Stimulated activated CD8-positive, alpha-beta memory T cell treated with anti-CD3 and anti-CD28 coated beads, Interleukin-15, amount 100 ng/mL, for 4 hours (primary cell): ENCODE data around the gene PRDM8.
"Not testable (repeated sequence)": the region's sequence is repeated elsewhere in the genome, so short reads cannot be mapped to it uniquely, and the experiment has no call there.

ENCODE experiments used
- DNase-seq, 2 donors: peaks; one replicate each; pipeline ENCODE4 v3.0.0-alpha.2; 2020; ENCODE audit warnings: low read depth in 2 of 2

Gene PRDM8

GRCh38 chr4:80228460-80228859 is 31.2 kb downstream of the PRDM8 start:
- DNase-seq, result no peak

GRCh38 chr4:80229128-80229527 is 31.8 kb downstream of the PRDM8 start:
- DNase-seq, result no peak

GRCh38 chr4:80229590-80229989 is 32.3 kb downstream of the PRDM8 start:
- DNase-seq, result no peak

- DNase-seq, result no peak
Measured at GRCh38 chr4:80231180-80231579, 33.9 kb downstream of the PRDM8 start.

DNA sequence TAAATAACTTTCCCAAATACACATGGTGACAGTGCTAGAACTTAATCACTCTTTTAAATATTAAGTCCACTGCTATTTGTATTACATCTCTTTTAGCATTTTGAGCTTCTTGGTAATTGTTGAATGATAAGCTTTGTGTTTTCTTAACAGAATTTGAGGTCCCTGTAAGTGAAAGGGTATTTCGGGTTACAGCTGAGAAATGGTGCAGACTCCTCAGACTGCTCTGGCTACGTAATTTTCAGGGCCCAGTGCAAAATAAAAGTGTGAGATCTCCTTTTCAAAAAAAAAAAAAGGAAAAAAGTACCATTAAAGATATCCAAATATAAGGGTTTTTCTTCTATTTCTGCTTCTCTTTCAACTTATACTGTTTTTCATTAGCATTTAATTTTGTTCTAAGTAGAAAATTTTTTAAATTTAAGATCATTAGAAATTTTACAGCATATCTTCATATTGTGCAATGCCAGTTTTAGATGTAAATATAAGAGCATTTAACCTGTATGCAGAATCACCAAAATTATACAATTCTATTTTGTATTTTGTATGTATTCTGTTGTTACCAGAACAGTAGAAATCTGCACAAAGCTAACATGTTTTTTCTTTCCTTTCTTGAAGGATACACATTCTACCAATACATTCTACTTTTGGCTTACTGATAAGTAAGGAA is 35.5 kb downstream of the PRDM8 start:
- no peak for DNase-seq

- DNase-seq, result no peak
Measured at GRCh38 chr4:80233390-80233789, 36.1 kb downstream of the PRDM8 start.

DNA sequence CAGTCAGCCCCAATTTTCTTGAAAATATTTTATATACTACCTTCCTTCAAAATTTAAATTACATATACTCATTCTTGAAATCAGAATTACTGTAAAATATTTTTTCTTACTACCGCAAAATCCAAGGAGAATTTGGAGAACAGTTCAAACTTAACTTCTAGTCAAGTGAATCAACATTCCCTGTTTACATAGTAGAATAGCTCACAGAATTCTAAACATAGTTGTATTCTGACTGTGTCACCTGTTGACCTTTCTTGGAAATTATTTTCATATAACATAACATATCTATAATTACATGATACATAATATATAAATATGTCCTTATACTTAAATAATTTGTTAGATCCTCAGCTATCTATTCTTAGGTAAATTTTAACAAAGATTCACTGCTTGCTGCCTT is 38.1 kb downstream of the PRDM8 start:
- no peak for DNase-seq

GRCh38 chr4:80237992-80238391 is 40.7 kb downstream of the PRDM8 start:
- DNase-seq, result no peak

DNA sequence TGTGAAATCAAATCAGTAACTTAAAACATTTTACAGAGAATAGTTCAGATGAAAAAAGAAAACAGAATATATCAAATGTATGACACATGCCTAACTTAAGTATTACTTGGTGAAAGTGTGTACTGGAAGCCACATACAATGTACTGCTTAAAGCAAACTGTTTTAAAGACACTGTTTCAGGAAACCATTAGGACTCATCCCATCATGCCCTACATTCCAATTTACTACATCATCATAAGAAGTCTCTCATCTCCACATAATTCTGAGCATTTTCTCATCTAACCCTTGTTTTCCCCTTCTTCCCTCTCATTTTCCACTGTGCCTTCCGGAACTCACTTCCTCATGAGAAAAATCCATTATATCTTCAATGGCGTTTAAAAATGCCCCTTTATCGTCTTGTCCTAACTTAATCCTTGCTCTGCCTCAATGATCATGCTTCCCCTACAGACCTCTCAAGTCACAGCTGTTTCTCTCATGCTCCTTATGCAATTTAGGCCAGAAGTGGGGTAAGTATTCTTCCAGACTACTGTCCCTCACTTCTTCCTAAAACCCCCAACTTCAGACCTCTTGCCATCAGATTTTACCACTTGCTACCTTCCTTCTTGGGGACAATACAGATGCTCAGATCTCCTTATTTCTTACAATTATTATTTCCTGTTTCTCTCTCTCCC is 42.3 kb downstream of the PRDM8 start:
- no peak for DNase-seq

DNA sequence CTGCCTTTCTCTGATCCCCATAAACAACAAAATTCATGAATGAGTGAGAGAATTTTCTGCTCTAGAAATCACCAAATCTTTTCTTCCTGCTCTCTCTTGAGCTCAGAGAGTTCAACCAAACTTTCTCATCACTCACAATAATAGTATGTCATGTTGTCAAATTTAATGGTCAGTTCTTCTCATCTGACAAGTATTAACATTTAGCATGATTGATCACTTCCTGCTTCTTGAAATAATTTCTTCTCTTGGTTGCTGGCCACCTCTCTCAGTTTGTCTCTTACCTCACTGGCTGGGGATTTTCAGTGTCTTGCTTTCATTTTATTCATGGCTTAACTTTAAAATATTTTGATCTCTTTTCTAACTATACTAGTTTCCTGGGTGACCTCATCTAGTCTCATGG is 43.7 kb downstream of the PRDM8 start:
- no peak for DNase-seq

DNA sequence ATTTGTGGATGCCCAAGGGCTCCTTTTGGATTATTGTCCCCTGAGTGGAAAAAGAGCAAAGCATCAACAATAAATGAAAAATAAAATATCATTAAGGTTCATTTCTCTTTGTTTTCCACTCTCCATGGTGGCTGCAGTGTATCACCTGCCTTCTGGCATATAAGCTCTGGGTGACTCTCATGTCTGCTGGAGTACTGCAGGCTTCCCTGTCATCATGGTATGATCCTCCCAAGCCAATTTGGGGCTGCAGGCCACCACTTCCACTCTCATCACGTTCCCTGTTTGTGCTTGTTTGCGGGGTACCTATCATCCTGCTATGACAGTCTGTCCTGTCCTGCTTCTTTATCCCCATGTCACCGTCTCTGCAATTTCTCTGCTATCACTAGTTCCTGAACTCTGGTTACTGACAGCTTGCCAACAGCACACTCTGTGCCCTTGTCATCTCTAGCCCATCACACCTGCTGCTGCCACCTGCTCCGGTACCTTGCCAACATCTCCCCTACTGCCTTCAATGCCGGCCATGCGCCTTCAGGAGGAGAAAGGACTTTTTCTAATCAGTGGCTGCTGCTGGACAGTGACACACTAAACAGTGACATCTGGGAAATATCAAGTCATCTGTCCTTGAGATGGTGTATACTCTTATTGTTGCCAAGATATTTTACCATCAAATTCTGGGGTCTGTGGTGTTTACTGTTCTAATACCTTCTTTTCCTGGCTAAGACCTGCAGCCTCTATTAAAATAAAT is 46.1 kb downstream of the PRDM8 start:
- no peak for DNase-seq

DNA sequence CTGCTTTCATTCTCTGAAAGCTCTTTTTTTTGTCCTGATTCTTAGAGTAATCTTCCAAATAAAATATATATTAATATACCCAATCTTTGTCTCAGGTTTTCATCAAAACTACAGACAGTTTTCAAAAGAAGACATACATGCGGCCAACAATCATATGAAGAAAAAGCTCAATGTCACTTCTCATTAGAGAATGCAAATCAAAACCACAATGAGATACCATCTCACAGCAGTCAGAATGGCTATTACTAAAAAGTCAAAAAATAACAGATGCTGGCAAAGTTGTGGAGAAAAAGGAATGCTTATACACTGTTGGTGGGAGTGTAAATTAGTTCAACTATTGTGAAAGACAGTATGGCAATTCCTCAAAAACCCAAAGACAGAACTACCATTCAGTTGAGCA is 50.2 kb downstream of the PRDM8 start:
- not testable (repeated sequence) for DNase-seq

GRCh38 chr4:80249144-80249543 is 51.8 kb downstream of the PRDM8 start:
- no peak for DNase-seq

DNA sequence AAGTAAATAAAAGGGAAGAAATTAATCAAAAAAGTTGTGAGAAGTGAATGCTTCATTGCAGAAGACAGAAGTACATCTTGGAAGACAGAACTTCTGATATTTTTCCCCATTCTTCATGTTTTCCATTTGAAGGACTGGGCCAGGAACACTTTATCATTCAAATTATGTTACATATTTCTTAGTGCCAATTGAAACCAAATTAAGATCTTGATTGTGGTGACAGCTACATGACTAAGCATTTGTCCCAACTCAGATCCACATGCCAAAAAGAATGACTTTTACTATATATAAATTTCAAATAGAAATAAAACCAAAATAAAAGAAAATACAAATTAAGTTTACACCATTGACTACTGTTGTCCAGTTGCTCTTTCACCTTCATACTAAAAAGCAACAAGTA is 55.1 kb downstream of the PRDM8 start:
- DNase-seq, result no peak

- no peak for DNase-seq
Measured at GRCh38 chr4:80252953-80253352, 55.6 kb downstream of the PRDM8 start.

DNA sequence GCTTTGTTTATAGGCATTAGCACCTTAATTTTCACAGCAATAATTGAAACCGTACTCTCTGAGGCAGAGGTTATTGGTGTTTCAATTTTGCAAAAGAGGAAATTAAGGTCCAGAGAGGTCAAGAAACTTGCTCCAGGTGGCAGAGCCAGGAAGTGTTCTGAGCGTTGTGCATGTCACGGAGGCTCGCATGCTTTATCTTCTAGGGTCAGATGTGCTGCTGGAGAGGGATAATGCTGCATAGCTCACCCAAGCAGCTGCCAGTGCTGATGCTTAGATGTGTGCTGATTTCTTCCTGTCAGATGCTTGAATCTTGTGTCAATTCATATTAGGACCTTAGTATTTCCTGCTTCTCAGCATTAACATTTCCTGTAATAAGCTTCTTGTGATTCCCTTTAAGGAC is 56.2 kb downstream of the PRDM8 start:
- no peak for DNase-seq
